NB4 (cell line): ENCODE measurements around the gene ATP2B1.

Experiments
- POLR2A ChIP-seq: IDR thresholded peaks from 2 replicates; pipeline ENCODE4 v1.6.1; 2011; ENCODE audit warnings: mild to moderate bottlenecking; ENCODE audit not compliant: insufficient read length; ENCODE audit errors: extremely low read depth
- TF ChIP-seq, protein P1 (sequence below): IDR thresholded peaks from one replicate; pipeline ENCODE4 v1.5.1; 2012; ENCODE audit warnings: low read depth, low read length
- TF ChIP-seq, protein P2 (sequence below): IDR thresholded peaks from 2 replicates; pipeline ENCODE4 v1.6.1; 2011; ENCODE audit warnings: low read depth, low read length

DNA sequence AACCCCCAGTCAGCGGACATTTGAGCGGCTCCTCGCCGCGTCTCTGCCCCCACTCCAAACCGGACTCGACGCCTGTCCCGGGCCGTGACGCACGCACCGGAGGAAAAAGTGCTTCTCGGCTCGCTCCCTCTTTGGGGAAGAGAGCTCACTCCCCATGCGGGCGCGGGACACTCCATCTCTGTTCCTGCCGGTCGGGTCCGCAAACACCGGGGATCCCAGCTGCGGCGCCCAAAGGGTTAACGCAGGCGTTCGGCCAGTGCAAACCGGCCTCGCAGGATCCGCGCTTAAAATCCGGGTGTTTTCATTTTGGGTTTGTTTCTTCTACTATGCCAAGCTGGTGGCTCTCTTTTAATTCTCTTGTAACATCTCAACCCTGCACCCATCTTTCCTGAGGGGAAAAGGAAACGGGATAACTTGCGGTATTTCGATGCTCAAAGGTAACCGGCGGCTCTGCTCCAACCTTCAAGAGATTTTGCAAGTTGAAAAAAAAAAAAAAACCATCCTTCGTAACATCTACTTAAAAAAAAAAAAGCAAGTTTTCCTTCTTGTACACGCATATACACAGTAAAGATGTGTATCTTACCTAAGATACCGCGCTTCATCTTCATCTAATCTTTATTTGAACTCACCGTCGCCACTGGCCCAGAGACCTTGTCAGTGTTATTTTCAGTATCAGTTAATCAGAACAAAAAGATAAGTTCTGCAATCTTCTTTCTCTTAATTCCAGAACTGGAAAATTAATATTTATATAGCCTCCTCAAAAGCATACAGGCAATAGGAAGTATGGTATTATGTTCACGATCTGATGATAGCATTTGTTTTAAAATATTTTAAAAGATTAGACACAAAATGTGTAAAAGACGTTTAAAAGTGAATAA, 1.6 kb upstream of the ATP2B1 start:
- TF ChIP-seq, protein P1, sequence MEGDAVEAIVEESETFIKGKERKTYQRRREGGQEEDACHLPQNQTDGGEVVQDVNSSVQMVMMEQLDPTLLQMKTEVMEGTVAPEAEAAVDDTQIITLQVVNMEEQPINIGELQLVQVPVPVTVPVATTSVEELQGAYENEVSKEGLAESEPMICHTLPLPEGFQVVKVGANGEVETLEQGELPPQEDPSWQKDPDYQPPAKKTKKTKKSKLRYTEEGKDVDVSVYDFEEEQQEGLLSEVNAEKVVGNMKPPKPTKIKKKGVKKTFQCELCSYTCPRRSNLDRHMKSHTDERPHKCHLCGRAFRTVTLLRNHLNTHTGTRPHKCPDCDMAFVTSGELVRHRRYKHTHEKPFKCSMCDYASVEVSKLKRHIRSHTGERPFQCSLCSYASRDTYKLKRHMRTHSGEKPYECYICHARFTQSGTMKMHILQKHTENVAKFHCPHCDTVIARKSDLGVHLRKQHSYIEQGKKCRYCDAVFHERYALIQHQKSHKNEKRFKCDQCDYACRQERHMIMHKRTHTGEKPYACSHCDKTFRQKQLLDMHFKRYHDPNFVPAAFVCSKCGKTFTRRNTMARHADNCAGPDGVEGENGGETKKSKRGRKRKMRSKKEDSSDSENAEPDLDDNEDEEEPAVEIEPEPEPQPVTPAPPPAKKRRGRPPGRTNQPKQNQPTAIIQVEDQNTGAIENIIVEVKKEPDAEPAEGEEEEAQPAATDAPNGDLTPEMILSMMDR = no peak
- TF ChIP-seq, protein P2, sequence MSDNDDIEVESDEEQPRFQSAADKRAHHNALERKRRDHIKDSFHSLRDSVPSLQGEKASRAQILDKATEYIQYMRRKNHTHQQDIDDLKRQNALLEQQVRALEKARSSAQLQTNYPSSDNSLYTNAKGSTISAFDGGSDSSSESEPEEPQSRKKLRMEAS = no peak
- TF ChIP-seq POLR2A = no peak
